Measurements from ENCODE around the gene OR56B4.
"Not testable (repeated sequence)": the region's sequence is repeated elsewhere in the genome, so short reads cannot be mapped to it uniquely, and the experiment has no call there.

Gene OR56B4, protein sequence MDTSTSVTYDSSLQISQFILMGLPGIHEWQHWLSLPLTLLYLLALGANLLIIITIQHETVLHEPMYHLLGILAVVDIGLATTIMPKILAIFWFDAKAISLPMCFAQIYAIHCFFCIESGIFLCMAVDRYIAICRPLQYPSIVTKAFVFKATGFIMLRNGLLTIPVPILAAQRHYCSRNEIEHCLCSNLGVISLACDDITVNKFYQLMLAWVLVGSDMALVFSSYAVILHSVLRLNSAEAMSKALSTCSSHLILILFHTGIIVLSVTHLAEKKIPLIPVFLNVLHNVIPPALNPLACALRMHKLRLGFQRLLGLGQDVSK

DNA sequence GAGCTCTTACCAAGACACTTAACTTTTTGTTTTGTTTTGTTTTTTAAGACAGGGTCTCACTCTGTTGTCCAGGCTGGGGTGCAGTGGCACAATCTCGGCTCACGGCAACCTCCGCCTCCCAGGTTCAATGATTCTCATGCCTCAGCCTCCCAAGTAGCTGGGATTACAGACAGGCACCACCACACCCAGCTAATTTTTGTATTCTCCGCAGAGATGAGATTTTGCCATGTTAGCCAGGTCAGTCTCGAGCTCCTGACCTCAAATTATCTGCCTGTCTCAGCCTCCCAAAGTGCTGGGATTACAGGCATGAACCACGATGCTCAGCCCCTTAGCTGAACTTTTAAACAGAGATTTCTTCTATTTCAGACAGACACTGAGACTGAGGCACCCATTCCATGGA lies at the start of gene OR56B4:
Gene OR56B4, plus strand, starts transcription at position 301 of the 400 bp plus-strand sequence. Its CDS starts 95 bp downstream, at position 396.
- not testable (repeated sequence) for DNase-seq

GRCh38 chr11:6061475-6061874 lies 46.0 kb upstream of the OR56B4 start:
- no peak for DNase-seq

GRCh38 chr11:6062691-6063358 lies 44.7 kb upstream of the OR56B4 start:
- no peak for DNase-seq

DNA sequence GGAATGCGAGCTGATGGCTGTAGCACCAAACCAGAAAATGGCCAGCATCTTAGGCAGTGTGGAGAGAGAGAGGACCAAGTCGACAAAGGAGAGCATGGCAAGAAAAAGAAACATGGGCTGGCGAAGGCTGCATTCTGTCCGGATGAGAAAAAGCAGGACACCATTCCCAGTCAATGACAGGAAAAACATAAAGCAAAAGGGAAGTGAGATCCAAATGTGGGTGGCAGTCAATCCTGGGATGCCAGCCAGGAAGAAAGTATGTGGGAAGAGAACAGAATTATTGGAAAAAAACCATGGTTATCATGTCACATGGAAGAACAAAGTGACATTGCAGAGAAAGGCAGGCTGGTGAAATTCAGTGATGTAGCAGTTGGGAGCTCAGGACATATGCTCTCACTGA lies 40.0 kb upstream of the OR56B4 start:
- no peak for DNase-seq

DNA sequence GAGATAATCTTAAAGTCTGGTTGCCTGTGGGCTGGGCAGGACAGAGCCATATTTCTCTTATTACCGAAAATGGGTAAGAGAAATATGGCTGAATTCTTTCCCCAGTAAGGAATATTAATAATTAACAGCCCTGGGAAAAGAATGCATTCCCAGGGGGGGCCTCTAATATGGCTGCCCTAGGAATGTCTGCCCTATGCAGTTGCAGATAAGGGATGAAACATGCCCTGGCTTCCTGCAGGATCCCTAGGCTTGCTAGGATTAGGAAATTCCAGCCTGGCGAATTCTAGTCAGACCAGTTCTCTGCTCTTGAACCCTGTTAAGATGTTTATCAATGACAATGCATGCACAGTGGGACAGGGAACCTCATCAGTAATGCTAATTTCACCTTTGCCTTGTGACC lies 31.0 kb upstream of the OR56B4 start:
- DNase-seq = not testable (repeated sequence)

GRCh38 chr11:6077723-6078122 lies 29.8 kb upstream of the OR56B4 start:
- DNase-seq = no peak

DNA sequence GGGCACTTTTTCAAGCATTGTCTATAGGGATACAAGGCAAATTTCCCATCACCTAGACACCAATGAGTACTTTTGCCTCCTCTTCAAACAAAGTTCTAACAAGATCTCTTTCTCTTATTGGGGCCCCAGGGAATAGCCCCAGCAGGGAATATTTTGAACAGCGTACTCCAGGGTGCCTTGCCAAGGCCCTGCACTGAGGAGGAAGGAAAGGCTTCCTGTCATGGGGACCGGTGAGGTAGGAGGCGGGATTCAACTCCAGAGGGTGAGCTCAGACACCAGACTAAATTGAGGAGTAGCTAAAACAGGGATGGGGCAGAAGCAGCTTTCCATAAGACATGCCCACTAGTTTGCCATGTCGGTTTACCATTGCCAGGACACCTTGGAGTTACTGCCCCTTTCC lies 28.0 kb upstream of the OR56B4 start:
- no peak for DNase-seq

DNA sequence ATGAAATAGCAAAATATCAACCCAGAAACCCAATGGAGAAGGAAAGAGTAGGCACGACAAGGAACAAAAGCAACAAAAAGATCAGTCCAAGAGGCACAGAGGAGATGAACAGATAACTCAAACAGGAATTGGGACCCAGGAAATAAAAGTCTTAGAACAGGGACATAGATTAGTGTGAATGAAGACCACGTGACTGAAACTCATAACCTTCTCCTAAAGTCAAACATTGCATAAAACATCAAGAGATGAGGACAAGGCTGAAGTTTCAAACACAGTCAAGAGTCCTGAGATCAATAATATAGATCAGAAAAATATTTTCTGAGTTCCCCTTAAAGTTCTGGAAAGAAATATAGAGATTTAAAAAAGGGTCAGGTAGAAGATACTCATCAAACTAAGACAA lies 24.4 kb upstream of the OR56B4 start:
- DNase-seq = no peak

DNA sequence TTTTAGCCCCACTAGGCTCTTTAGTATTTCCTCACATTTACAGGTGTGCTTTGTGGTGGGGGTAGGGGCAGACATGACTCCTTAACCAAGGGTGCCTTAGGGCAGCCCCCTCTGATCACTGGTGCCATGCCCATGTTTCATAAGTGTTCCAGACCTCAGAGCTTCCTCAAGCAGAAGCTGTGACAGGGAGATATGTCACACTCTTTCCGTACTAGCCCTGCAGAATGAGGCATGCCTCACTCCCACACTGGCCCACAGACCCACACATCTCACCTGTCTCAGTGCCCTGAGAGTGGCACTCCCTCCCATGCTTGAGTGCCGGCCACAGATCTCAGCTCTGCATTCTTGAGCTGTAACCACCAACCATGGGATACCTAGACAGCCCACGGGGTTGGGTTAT lies 22.9 kb upstream of the OR56B4 start:
- DNase-seq = no peak

- DNase-seq = no peak
These were observed 13.3 kb upstream of the OR56B4 start for GRCh38 chr11:6094186-6094585.

- DNase-seq = no peak
These were observed 11.7 kb upstream of the OR56B4 start for GRCh38 chr11:6095798-6096197.

GRCh38 chr11:6096417-6096816 lies 11.1 kb upstream of the OR56B4 start:
- DNase-seq = no peak

GRCh38 chr11:6099577-6099976 lies 7.9 kb upstream of the OR56B4 start:
- DNase-seq = no peak

DNA sequence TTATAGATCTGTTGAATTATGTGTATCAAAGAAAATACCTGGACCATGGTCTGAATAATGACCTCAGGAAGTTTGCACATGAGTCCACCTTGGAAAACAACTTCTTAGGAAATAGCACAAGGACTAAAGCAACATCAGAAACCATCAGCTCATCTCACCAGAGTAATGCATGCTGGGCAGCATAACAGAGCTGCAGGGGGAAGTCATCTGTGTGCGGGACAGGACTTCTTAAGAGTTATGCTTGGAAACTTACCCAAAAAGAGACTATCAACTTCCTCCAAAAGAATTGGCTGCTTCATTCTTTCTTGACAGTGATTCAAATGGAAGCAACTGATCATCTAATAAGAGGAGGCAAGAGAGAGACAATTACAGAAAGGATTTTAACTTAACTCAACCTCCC lies 2.5 kb downstream of the OR56B4 start:
- DNase-seq = no peak

- no peak for DNase-seq
These were observed 4.2 kb downstream of the OR56B4 start for GRCh38 chr11:6111673-6112072.

DNA sequence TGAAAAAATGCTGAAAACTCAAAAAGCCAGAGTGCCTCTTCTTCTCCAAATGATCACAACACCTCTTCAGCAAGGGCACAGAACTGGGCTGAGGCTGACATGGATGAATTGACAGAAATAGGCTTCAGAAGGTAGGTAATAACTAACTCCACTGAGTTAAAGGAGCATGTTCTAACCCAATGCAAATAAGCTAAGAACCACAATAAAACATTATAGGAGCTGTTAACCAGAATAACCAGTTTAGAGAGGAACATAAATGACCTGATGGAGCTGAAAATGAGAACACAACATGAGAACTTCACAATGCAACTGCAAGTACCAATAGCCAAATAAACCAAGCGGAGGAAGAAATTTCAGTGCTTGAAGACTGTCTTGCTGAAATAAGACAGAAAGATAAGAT lies 9.2 kb downstream of the OR56B4 start:
- no peak for DNase-seq

DNA sequence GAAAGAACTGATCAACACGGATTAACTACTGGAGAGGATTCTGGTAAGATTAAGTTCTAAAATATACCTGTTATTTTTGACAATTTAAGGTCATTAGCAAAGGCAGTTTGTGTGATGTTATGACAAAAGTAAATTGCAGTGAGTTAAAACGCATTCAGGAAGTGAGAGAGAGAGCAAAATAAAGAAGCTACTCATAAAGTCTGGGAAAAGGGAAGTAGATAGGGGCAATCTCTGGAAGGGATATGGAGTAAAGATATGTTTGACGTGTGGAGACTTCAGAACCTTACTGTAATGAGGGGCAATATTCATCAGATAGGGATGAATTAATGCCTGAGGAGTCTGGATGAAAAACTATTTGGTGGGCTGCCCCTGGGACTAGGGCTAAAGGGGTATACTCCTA lies 16.8 kb downstream of the OR56B4 start:
- no peak for DNase-seq

DNA sequence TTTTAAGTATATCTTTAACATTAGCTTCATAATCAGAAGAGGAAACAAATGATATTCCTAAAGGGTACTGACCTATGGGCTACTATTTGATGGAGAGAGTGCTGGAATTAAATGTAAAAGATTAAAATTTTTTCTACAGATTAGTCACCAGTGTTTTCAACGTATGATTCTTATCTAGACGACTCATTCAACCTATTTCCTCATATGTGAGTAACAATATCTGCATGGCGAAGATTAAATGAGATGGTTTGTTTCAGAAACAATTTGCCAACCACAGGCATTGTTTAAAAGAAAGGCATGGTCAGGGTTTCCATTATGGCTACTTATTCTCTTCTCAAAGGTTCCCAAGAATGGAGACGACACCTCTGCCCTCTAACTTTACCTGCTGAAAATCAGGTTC lies 20.4 kb downstream of the OR56B4 start:
- no peak for DNase-seq

- DNase-seq = no peak
These were observed 21.5 kb downstream of the OR56B4 start for GRCh38 chr11:6129011-6129410.

DNA sequence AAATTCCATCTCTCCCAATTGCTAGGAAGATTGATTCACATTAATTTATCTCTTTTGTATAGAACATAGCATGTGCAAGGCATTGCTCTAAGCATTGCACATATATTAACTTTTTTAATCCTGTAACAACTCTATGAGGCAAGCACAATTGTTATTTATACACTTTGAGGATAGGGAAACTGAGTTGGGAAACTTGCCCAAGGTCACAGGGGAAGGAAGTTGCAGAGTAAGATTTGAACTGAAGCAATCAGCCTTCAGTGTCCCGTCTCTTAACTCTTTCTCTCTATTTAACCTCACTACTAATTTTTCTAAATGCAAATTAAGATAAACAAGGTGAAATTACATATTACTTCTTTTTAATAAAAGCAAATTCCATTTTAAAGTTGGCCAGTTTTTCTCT lies 22.2 kb downstream of the OR56B4 start:
- no peak for DNase-seq

GRCh38 chr11:6132431-6132830 lies 24.9 kb downstream of the OR56B4 start:
- DNase-seq = no peak

DNA sequence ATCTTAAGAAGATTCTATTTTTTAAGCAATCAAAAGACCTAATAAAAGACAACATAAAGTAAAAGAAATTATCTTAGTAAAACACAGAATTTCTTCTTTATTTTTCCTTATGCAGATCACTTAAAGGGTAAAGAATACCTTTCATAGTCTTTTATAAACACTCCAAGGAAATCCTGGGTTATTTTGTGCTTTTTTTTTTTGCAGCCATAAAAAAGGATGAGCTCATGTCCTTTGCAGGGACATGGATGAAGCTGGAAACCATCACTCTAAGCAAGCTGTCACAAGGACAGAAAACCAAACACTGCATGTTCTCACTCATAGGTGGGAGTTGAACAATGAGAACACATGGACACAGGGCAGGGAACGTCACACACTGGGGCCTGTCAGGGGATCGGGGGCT lies 28.5 kb downstream of the OR56B4 start:
- DNase-seq = not testable (repeated sequence)

- DNase-seq = no peak
These were observed 35.5 kb downstream of the OR56B4 start for GRCh38 chr11:6142936-6143335.

- not testable (repeated sequence) for DNase-seq
These were observed 36.3 kb downstream of the OR56B4 start for GRCh38 chr11:6143737-6144136.

DNA sequence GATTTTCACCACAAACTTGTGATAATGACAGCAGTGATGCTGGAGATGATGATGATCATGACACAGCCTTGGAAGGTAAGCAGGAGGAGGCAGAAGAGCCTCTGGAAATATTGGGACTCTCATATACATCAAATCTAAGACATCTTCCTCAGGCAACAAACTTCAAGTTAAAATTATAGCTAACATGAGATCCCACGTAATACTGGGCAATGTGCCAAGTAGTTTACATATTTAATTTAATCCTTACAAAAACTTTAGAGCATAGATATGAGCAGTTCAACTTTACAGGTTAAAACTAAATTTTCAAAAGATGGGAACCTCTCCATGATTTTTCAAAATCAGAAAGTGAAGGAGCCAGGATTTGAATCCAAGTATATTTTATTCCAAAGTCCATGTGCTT lies 43.6 kb downstream of the OR56B4 start:
- no peak for DNase-seq

All from activated effector memory CD4-positive, alpha-beta T cell treated with Interleukin-2 at 50 U/mL for 16 hours (primary cell).